GM23338 (cell line): ENCODE data around the gene GRXCR2. TPM values are rescaled to one million over a fixed set of nuclear protein-coding genes. Genes with fewer than 3 reads are reported as not detected.
A peak's percentile ranks its signal among the peaks of the same experiment; 100 is the strongest.

ENCODE experiments used
- ATAC-seq: fragments of 200-7000 bp; cut with Tn5 transposase; 3 replicates; pipeline ENCODE4 v1.9.1; 2020
- DNase-seq: peaks from one replicate; pipeline ENCODE4 v3.0.0-alpha.2; 2015; ENCODE audit warnings: low spot score
- H2AFZ ChIP-seq: fragments of 200-600 bp; sonication (generic); 2 replicates; pipeline ENCODE4 v1.8.0; 2016; ENCODE audit warnings: antibody characterized with exemption, mild to moderate bottlenecking, moderate library complexity
- H3F3A ChIP-seq: fragments of 200-600 bp; sonication (generic); replicated peaks from 2 replicates; pipeline ENCODE4 v1.8.0; 2017; ENCODE audit warnings: antibody characterized with exemption, mixed run types, low read depth
- H3K27ac ChIP-seq: fragments of 200-600 bp; sonication (generic); 2 replicates; pipeline ENCODE4 v1.6.1; 2016; ENCODE audit warnings: low read depth
- H3K27me3 ChIP-seq: fragments of 200-600 bp; sonication (generic); 2 replicates; pipeline ENCODE4 v1.8.0; 2016; ENCODE audit warnings: mild to moderate bottlenecking, mixed run types, moderate library complexity; ENCODE audit not compliant: insufficient read depth
- H3K36me3 ChIP-seq: fragments of 200-600 bp; sonication (generic); 2 replicates; pipeline ENCODE4 v1.8.0; 2016; ENCODE audit warnings: mild to moderate bottlenecking; ENCODE audit not compliant: insufficient read depth
- H3K4me1 ChIP-seq: fragments of 200-600 bp; sonication (generic); 2 replicates; pipeline ENCODE4 v1.8.0; 2016; ENCODE audit warnings: mild to moderate bottlenecking, moderate library complexity; ENCODE audit not compliant: insufficient read depth
- H3K4me2 ChIP-seq: fragments of 200-600 bp; sonication (generic); 2 replicates; pipeline ENCODE4 v1.7.1; 2017; ENCODE audit warnings: mixed run types
- H3K4me3 ChIP-seq: fragments of 200-600 bp; sonication (generic); 2 replicates; pipeline ENCODE4 v1.6.1; 2016; ENCODE audit warnings: mixed run types
- H3K79me2 ChIP-seq: fragments of 200-600 bp; sonication (generic); replicated peaks from 2 replicates; pipeline ENCODE4 v1.8.0; 2017; ENCODE audit warnings: mild to moderate bottlenecking; ENCODE audit not compliant: insufficient read depth
- H3K9me2 ChIP-seq: fragments of 200-600 bp; sonication (generic); 2 replicates; pipeline ENCODE4 v1.8.0; 2017; ENCODE audit not compliant: insufficient read depth
- H4K20me1 ChIP-seq: fragments of 200-600 bp; sonication (generic); replicated peaks from 2 replicates; pipeline ENCODE4 v1.8.0; 2017; ENCODE audit warnings: mild to moderate bottlenecking; ENCODE audit not compliant: insufficient read depth
- H3K27ac Mint-ChIP-seq: 2 replicates; pipeline ENCODE4 v1.8.0; 2020; ENCODE audit warnings: inconsistent platforms, mild to moderate bottlenecking, moderate library complexity, mixed read lengths
- H3K27me3 Mint-ChIP-seq: 3 replicates; pipeline ENCODE4 v1.8.0; 2022; ENCODE audit warnings: low read depth, mild to moderate bottlenecking, moderate library complexity, mixed read lengths, inconsistent platforms; ENCODE audit not compliant: insufficient read depth, poor library complexity
- H3K36me3 Mint-ChIP-seq: 3 replicates; pipeline ENCODE4 v1.8.0; 2021; ENCODE audit warnings: low read depth, mild to moderate bottlenecking, inconsistent platforms, moderate library complexity, mixed read lengths
- H3K4me1 Mint-ChIP-seq: 3 replicates; pipeline ENCODE4 v1.8.0; 2020; ENCODE audit warnings: mild to moderate bottlenecking, inconsistent platforms, mixed read lengths
- H3K4me3 Mint-ChIP-seq: 3 replicates; pipeline ENCODE4 v1.8.0; 2021; ENCODE audit warnings: moderate library complexity, mild to moderate bottlenecking, inconsistent platforms, mixed read lengths
- H3K9me3 Mint-ChIP-seq: 3 replicates; pipeline ENCODE4 v1.8.0; 2020; ENCODE audit warnings: moderate library complexity, mild to moderate bottlenecking, inconsistent platforms, mixed read lengths
- CREB1 ChIP-seq: fragments of 250-450 bp; sonication (Bioruptor Pico); IDR thresholded peaks from 2 replicates; pipeline ENCODE4 v1.5.0; 2020; ENCODE audit warnings: low read depth, mild to moderate bottlenecking, moderate library complexity
- CTCF ChIP-seq, 2 experiments: fragments of 200-600 bp in 1 of 2; sonication (generic) in 1 of 2; conservative IDR thresholded peaks; 2 replicates each; pipeline versions ENCODE4 v1.5.1 to v1.6.1; 2016 to 2017; ENCODE audit warnings: antibody characterized with exemption in 2 of 2, low read depth in 2 of 2, mild to moderate bottlenecking in 2 of 2, moderate library complexity in 1 of 2
- ETS1 ChIP-seq: IDR thresholded peaks from 2 replicates; pipeline ENCODE4 v1.6.1; 2016; ENCODE audit warnings: antibody characterized with exemption
- EZH2 ChIP-seq: fragments of 200-600 bp; sonication (generic); IDR thresholded peaks from one replicate; pipeline ENCODE4 v1.8.0; 2017; ENCODE audit warnings: antibody characterized with exemption, mild to moderate bottlenecking, low read depth; ENCODE audit not compliant: unreplicated experiment
- EZH2phosphoT487 ChIP-seq: fragments of 200-600 bp; sonication (generic); IDR thresholded peaks from one replicate; pipeline ENCODE4 v1.8.1; 2018; ENCODE audit warnings: antibody characterized with exemption; ENCODE audit not compliant: unreplicated experiment
- POLR2AphosphoS5 ChIP-seq: IDR thresholded peaks from 2 replicates; pipeline ENCODE4 v1.6.1; 2016; ENCODE audit warnings: antibody characterized with exemption, low read depth
- ZNF114 ChIP-seq: fragments of 250-450 bp; sonication (Bioruptor Pico); IDR thresholded peaks from 2 replicates; pipeline ENCODE4 v1.5.0; 2020; ENCODE audit warnings: mild to moderate bottlenecking, moderate library complexity
- ZNF331 ChIP-seq: fragments of 250-450 bp; sonication (Bioruptor Pico); IDR thresholded peaks from 2 replicates; pipeline ENCODE4 v1.5.0; 2020; ENCODE audit warnings: low read depth, mild to moderate bottlenecking, moderate library complexity
- ZNF462 ChIP-seq: fragments of 250-450 bp; sonication (Bioruptor Pico); IDR thresholded peaks from 2 replicates; pipeline ENCODE4 v1.5.0; 2020; ENCODE audit warnings: mild to moderate bottlenecking, moderate library complexity
- polyA plus RNA-seq: library from polyadenylated mRNA; unstranded; fragments of >200 nt; fragmentation: Nextera tagmentation; extraction: Ambion mirVana; gene quantifications from 2 replicates; pipeline ENCODE4 v1.2.1, GENCODE V29; 2016
- total RNA-seq: library from RNA; depleted of rRNA; stranded (reverse); fragments of >200 nt; shearing (Covaris generic); gene quantifications from 2 replicates; pipeline ENCODE4 v1.2.3, GENCODE V29; 2014

Gene GRXCR2
- total and polyA plus RNA-seq, 2 experiments from 2014 or later: not detected

GRCh38 chr5:145913701-145914100 is 40.9 kb upstream of the GRXCR2 start:
- H2AFZ ChIP-seq: peak overlapping the region; percentile 72
- no peaks in the 10 kb centered on the region for H3K9me3 Mint-ChIP-seq

GRCh38 chr5:145912594-145912993 is 39.8 kb upstream of the GRXCR2 start:
- no peak overlapping the region for H3K27ac ChIP-seq
- no peaks in the 10 kb centered on the region for H3K79me2 ChIP-seq
- DNase-seq (no peak), ATAC-seq (no peak)
- H3K27ac Mint-ChIP-seq: no peak overlapping the region
- H3K27me3 ChIP-seq: no peaks in the 10 kb centered on the region
- no peak overlapping the region for H3K4me3 ChIP-seq
- H3K36me3 ChIP-seq: no peaks in the 10 kb centered on the region
- peaks cover 7% of the 10 kb centered on the region for H3K4me1 Mint-ChIP-seq
- H3K9me3 Mint-ChIP-seq: no peaks in the 10 kb centered on the region
- peaks cover 10% of the 10 kb centered on the region; the same call in 1 of the 2 replicates for H3K9me2 ChIP-seq
- no peaks in the 10 kb centered on the region for H3K36me3 Mint-ChIP-seq
- H3K4me1 ChIP-seq: 0 out of 2 replicates have a peak, but pooled peaks cover 5% of the 10 kb centered on the region
- no peak overlapping the region for H2AFZ ChIP-seq
- H3F3A ChIP-seq: no peaks in the 10 kb centered on the region
- H3K4me2 ChIP-seq: no peak overlapping the region
- H3K4me3 Mint-ChIP-seq: no peak overlapping the region
- H3K27me3 Mint-ChIP-seq: peaks cover 4% of the 10 kb centered on the region
- no peaks in the 10 kb centered on the region for H4K20me1 ChIP-seq
- no peak for TF ChIP-seq CTCF (conservative IDR thresholded peaks at IDR 0.05; ENCODE audit: low read depth in 2 of 2)
- TF ChIP-seq ZNF462 (CRISPR knock-in tag): no peak
- no peak for TF ChIP-seq ZNF114 (CRISPR knock-in tag)
- no peak for TF ChIP-seq EZH2phosphoT487
- TF ChIP-seq POLR2AphosphoS5: no peak

More at GRCh38 chr5:145913701-145914100, 40.9 kb upstream of the GRXCR2 start:
- DNase-seq (no peak), ATAC-seq (no peak)
- Histone ChIP-seq H3K27ac (no peak overlapping the region), H3K4me2 (no peak overlapping the region), H3K27me3 (no peaks in the 10 kb centered on the region), H3K9me2 (peaks cover 10% of the 10 kb centered on the region; the same call in 1 of the 2 replicates), H3F3A (no peaks in the 10 kb centered on the region), H3K4me1 (peaks cover under 1% of the 10 kb centered on the region), H3K79me2 (no peaks in the 10 kb centered on the region), H3K36me3 (no peaks in the 10 kb centered on the region), H4K20me1 (no peaks in the 10 kb centered on the region), H3K4me3 (no peak overlapping the region)
- peaks cover 5% of the 10 kb centered on the region for H3K27me3 Mint-ChIP-seq
- H3K4me1 Mint-ChIP-seq: peaks cover 4% of the 10 kb centered on the region
- TF ChIP-seq CREB1 (CRISPR knock-in tag) (no peak), ZNF331 (CRISPR knock-in tag) (no peak), ZNF114 (CRISPR knock-in tag) (no peak), POLR2AphosphoS5 (no peak), EZH2 (no peak), ETS1 (no peak)
- no peak overlapping the region for H3K4me3 Mint-ChIP-seq
- H3K36me3 Mint-ChIP-seq: no peaks in the 10 kb centered on the region
- H3K27ac Mint-ChIP-seq: no peak overlapping the region
